ENCODE results near the gene MYLK. TPM values are rescaled to one million over a fixed set of nuclear protein-coding genes. Genes with fewer than 3 reads are reported as not detected.

MYLK gene
- total and polyA plus RNA-seq, 2 donors (not counting 1 experiment from before 2014, with no cell fraction given): 0.51 TPM; not detected in 1

DNA sequence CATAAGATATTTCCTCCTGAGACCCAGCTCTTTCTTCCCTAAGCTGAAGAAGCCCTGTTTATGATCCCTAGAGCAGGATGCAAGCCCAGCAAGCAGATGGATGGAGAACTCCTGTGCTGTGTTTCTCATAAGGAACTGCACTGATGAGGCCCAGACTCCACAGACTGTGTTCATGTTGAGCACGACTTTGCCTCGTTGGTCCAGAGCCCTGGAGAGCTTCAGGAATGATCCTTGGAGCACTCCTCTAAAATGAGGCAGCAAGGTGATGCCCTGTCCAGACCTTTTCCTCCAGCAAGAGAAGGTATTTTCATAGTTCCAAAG lies 83.8 kb downstream of the MYLK start:
- H3K9me3 ChIP-seq (ENCODE audit: control extremely low read depth in 1 of 3, control insufficient read depth in 2 of 3, insufficient read depth in 1 of 3, low read length in 2 of 3): no peaks in the 10 kb centered on the region
- H2AFZ ChIP-seq (ENCODE audit: insufficient read depth, low read depth, low read length, poor library complexity, severe bottlenecking): no peak overlapping the region
- H3K4me1 ChIP-seq (ENCODE audit: control insufficient read depth in 2 of 2, insufficient read depth in 2 of 2, low read length in 2 of 2): no peaks in the 10 kb centered on the region
- H3K27ac Mint-ChIP-seq: no peak overlapping the region
- ATAC-seq (ENCODE audit: low read depth): no peak
- no peaks in the 10 kb centered on the region for H3K9me3 Mint-ChIP-seq (ENCODE audit: insufficient read depth)
- no peak for TF ChIP-seq CTCF (IDR thresholded peaks at IDR 0.05)
- no peak for TF ChIP-seq EZH2 (IDR thresholded peaks at IDR 0.05; ENCODE audit: borderline replicate concordance, insufficient read depth, low read depth, low read length, poor library complexity, severe bottlenecking)
- no peak overlapping the region for H3K9ac ChIP-seq (ENCODE audit: low read length)
- DNase-seq: no peak
- H3K36me3 ChIP-seq (replicated peaks in 1 of 2; ENCODE audit: control extremely low read depth in 1 of 2, control insufficient read depth in 1 of 2, extremely low read depth in 1 of 2, insufficient read depth in 2 of 2, low read length in 1 of 2): no peaks in the 10 kb centered on the region
- no peaks in the 10 kb centered on the region for H3K27me3 Mint-ChIP-seq
- H3K4me2 ChIP-seq (replicated peaks; ENCODE audit: low read depth, low read length, poor library complexity, severe bottlenecking): no peak overlapping the region
- ChIA-PET POLR2A (no interaction called here), CTCF (no interaction called here)
- intact Hi-C loops (cut with micrococcal nuclease): no loop called here
- H4K20me1 ChIP-seq (ENCODE audit: control insufficient read depth, insufficient read depth, low read length, poor library complexity, severe bottlenecking): no peaks in the 10 kb centered on the region
- H3K4me3 Mint-ChIP-seq: no peak overlapping the region
- no peaks in the 10 kb centered on the region for H3K4me1 Mint-ChIP-seq
- 74% methylated on average over 2 of the region's 2 CpGs for WGBS (ENCODE audit: insufficient coverage)
- no peak overlapping the region for H3K27ac ChIP-seq (ENCODE audit: low read length in 2 of 2)
- no peaks in the 10 kb centered on the region for H3K27me3 ChIP-seq (replicated peaks in 1 of 4; ENCODE audit: control extremely low read depth in 1 of 4, control insufficient read depth in 3 of 4, insufficient read depth in 4 of 4, low read length in 3 of 4)
- H3K79me2 ChIP-seq (ENCODE audit: control insufficient read depth, insufficient read depth, low read length): no peaks in the 10 kb centered on the region
- no peak overlapping the region for H3K4me3 ChIP-seq (ENCODE audit: control extremely low read depth in 1 of 5, extremely low read depth in 1 of 5, insufficient read depth in 1 of 5, low read depth in 2 of 5, low read length in 4 of 5)

DNA sequence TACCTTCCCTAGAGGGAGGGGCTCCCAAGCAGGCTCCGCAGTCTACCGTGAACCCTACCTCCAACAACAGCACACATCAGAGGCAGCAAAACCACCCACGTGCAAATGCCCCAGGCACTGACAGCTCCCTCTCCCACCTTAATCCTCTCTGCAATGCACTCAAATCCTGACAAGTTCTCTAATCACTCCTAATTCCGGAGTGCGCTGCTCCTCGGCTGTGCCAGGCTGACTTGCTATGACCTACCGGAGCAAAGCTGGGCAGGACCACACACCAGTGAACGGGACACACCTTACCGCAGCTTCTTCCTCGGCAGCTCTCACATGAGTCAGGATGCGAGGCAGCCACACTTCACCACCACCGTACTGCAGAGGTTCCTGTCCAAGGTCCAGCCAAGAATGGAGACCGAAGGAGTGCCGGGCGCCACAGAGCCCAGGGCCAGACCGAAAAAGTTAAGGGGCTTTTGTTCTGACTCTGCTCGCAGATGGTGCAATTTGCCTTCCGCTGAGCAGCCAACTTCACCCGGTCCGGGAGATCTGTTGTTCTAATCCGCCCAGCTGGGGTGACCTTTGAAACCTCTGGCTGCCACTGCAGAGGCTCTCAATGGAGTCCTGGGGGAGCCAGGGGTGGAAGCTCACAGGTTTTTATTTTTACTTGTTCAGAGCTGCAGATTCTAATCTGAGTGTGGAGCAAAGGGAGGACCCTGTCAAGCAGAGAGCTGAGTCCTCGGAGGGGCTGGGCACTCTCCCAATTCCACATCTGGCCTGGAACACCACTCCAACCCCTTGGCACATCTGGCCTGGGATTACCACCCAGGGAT lies 84.4 kb downstream of the MYLK start:
- H3K27me3 ChIP-seq (replicated peaks in 1 of 4; ENCODE audit: control extremely low read depth in 1 of 4, control insufficient read depth in 3 of 4, insufficient read depth in 4 of 4, low read length in 3 of 4): no peaks in the 10 kb centered on the region
- H3K4me3 ChIP-seq (ENCODE audit: control extremely low read depth in 1 of 5, extremely low read depth in 1 of 5, insufficient read depth in 1 of 5, low read depth in 2 of 5, low read length in 4 of 5): no peak overlapping the region
- H3K9me3 Mint-ChIP-seq (ENCODE audit: insufficient read depth): no peaks in the 10 kb centered on the region
- no peak overlapping the region for H3K4me3 Mint-ChIP-seq
- DNase-seq: no peak
- H3K36me3 ChIP-seq (replicated peaks in 1 of 2; ENCODE audit: control extremely low read depth in 1 of 2, control insufficient read depth in 1 of 2, extremely low read depth in 1 of 2, insufficient read depth in 2 of 2, low read length in 1 of 2): no peaks in the 10 kb centered on the region
- no peaks in the 10 kb centered on the region for H3K4me1 ChIP-seq (ENCODE audit: control insufficient read depth in 2 of 2, insufficient read depth in 2 of 2, low read length in 2 of 2)
- CTCF ChIA-PET: no interaction called here
- H3K9ac ChIP-seq (ENCODE audit: low read length): no peak overlapping the region
- H3K4me1 Mint-ChIP-seq: no peaks in the 10 kb centered on the region
- TF ChIP-seq EZH2 (IDR thresholded peaks at IDR 0.05; ENCODE audit: borderline replicate concordance, insufficient read depth, low read depth, low read length, poor library complexity, severe bottlenecking): no peak
- TF ChIP-seq CTCF (IDR thresholded peaks at IDR 0.05): no peak
- no peaks in the 10 kb centered on the region for H4K20me1 ChIP-seq (ENCODE audit: control insufficient read depth, insufficient read depth, low read length, poor library complexity, severe bottlenecking)
- POLR2A ChIA-PET: no interaction called here
- H3K4me2 ChIP-seq (replicated peaks; ENCODE audit: low read depth, low read length, poor library complexity, severe bottlenecking): no peak overlapping the region
- no peak overlapping the region for H3K27ac ChIP-seq (ENCODE audit: low read length in 2 of 2)
- no peaks in the 10 kb centered on the region for H3K27me3 Mint-ChIP-seq
- 90% methylated on average over 22 of the region's 22 CpGs for WGBS (ENCODE audit: insufficient coverage)
- no peaks in the 10 kb centered on the region for H3K9me3 ChIP-seq (ENCODE audit: control extremely low read depth in 1 of 3, control insufficient read depth in 2 of 3, insufficient read depth in 1 of 3, low read length in 2 of 3)
- intact Hi-C loops (cut with micrococcal nuclease): no loop called here
- no peak overlapping the region for H3K27ac Mint-ChIP-seq
- H2AFZ ChIP-seq (ENCODE audit: insufficient read depth, low read depth, low read length, poor library complexity, severe bottlenecking): no peak overlapping the region
- H3K79me2 ChIP-seq (ENCODE audit: control insufficient read depth, insufficient read depth, low read length): no peaks in the 10 kb centered on the region
- no peak for ATAC-seq (ENCODE audit: low read depth)

Measured in B cell (primary cell).